HG03103 (cell line): ENCODE results near the gene AUH.
A peak's percentile ranks its signal among the peaks of the same experiment; 100 is the strongest.
"Not testable (repeated sequence)": the region's sequence is repeated elsewhere in the genome, so short reads cannot be mapped to it uniquely, and the experiment has no call there.

ENCODE experiments used
- ATAC-seq: cut with Tn5 transposase; IDR thresholded peaks from one replicate; pipeline ENCODE4 v1.9.1; 2021; ENCODE audit warnings: low read depth; ENCODE audit not compliant: unreplicated experiment

Gene AUH

GRCh38 chr9:91214867-91215266 lies 146.9 kb downstream of the AUH start:
- ATAC-seq = no peak

- ATAC-seq = no peak
These were observed 147.6 kb downstream of the AUH start for GRCh38 chr9:91214086-91214485.

- ATAC-seq = no peak
These were observed 149.0 kb downstream of the AUH start for GRCh38 chr9:91212596-91213243.

DNA sequence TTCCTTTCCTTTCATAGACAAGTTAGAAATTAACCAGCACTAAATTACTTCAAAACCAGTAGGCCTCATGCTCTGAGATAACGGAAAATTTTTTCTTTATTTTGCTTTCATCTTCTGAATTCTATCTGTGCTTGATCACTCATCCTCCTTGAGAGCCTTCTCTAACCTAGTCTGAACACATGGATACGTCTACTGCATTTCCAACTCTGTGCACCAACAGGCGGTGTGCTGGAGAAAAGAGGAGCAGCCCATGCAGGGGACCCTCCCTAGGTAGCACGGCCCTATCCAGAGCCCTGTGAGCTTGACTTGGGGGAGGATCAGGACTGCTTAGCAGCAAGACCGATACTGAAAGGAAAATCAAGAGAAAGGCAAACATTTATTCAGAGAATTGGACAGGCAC lies 149.8 kb downstream of the AUH start:
- no peak for ATAC-seq

DNA sequence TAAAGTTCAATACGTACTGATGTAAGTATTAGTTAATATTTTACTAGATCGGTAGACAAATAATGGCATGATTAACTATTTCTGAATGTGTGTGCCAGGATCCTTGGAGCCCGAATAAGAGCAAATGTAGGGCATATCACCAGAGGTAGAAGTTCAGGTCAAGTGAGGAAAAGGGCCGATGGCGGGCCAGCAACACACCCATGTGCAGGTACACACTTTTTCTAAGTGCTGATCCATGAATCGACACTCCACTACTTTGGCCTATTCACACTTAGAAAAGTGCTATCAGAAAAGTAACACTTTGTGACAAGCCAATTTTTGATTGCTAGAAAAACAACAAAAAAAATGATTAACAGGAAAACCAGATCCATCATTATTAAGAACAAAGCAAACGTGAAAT lies 150.3 kb downstream of the AUH start:
- ATAC-seq = no peak

- no peak for ATAC-seq
These were observed 151.4 kb downstream of the AUH start for GRCh38 chr9:91210318-91210717.

DNA sequence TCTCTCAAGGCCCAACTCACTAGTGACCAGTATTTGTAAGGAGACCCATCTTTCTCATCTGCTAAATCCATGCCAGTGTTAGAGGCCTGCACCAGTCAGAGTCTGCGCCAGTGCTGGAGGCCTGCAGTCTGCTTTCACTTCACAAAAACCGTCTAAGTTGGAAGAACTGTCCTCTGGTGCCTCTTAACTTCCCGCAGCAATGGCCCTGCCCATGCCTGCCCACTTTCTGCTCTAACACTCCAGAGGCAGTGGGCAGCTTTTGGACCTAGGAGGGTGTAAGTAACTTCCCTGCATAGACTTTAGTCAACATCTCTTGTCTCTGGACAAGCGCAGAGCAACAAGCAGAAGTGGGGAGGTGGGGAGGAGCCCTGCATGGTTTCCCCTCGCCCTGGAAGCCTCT lies 152.9 kb downstream of the AUH start:
- no peak for ATAC-seq

DNA sequence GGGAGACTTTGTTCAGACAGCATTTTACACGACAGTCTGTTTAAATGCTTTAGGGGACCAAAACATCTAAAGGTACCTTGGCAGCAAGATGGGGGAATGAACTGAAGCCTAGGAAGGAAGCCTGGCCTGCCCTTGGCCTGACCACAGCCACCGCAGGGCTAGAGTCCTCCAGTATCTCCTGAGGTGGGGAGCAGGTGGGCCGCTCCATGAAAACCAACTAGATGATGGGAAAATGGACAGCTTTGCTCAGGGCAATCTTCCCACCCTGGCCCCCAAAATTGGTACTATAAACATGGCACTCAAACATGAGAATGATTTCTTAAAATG lies 153.3 kb downstream of the AUH start:
- no peak for ATAC-seq

- ATAC-seq = peak; percentile 75
These were observed 153.8 kb downstream of the AUH start for GRCh38 chr9:91207729-91208418.

- no peak for ATAC-seq
These were observed 154.4 kb downstream of the AUH start for GRCh38 chr9:91207397-91207728.

DNA sequence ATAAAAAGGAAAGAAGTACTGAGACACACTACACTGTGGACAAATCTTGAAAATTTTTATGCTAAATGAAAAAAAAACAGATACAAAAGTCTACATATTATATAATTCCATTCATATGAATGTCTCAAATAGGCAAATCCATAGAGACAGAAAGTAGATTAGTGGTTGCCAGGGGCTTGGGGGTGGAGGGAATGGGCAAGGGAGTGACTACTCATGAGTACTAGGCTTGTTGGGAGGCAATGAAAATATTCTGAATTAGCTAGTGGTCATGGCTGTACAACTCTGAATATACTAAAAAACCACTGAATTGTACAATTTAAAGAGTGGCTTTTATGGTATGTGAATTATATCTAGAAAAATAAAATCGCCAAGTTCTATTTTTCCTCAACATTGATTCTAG lies 154.9 kb downstream of the AUH start:
- no peak for ATAC-seq

DNA sequence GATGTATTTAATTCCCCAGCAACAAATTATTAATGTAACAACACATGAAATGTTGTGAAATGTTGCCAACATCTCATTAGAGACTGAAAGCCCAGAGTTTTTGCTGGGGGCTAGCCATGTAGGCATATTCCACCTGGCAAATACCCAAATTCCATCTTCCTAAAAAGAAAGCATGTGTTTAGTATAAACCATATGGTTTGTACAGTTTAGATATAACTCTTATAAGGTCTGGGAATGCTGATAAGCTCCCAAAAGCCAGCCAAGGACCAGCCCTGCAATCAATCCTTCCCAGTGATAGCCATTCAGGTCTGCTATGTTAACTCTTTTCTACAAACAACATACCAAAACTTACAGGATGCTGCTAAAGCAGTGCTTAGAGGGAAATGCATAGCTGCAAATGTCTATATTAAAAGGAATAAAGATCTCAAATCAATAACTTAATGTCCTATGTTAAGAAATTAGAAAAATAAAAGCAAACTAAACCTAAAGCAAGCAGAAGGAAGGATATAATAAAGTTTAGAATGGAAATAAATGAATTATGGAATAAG lies 158.9 kb downstream of the AUH start:
- no peak for ATAC-seq

GRCh38 chr9:91200692-91201336 lies 160.9 kb downstream of the AUH start:
- no peak for ATAC-seq

DNA sequence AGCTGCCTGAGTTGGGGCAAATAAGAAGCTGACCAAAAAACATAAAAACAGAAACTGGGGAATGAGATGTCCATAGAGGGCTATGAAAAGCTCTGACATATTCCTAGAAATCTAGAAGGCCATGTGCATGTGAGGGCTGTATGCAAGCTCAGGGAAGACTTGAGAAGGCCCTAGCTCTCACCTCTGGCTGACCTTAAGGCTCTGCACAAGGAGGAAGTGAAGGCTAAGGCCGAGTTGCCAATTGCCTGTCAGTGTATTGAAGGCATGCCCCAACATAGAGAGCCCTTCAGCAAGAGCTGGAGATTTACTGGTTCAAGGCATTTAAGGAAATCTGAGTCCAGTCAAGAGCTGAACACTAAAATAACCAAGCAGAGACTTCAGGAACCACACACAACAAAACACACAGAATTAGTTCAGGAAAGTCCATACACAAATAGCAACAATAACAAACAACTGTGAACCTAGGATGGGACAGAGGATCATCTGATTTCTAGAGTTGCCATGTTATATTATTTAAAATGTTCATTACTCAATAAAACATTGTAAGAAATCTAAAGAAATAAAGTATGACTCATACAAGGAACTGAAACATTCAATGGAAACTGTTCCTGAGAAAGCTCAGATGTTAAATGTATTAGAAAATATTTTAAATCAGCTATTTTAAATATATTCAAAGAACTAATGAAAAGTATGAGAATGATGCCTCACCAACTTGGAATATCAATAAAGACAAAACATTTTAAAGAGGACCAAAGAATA lies 161.8 kb downstream of the AUH start:
- no peak for ATAC-seq

GRCh38 chr9:91198881-91199280 lies 162.8 kb downstream of the AUH start:
- not testable (repeated sequence) for ATAC-seq

DNA sequence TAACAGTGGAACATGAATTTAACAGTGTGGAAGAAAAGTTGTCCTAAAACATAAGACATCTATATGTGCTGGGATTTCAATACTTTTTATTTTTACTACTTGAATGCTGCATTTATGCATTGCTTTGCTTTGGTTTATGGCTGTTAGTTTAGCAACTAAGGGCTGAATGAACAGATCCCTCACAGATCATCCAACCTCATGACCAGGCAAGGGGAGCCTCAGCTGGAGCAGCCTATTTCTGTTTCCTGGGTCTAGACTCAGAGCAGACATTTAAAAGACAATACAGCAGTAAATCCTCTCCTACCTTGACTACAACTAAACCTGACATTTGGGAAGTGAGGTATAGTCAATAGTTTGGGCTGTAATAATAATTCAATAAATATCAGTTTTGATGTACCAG lies 163.3 kb downstream of the AUH start:
- ATAC-seq = no peak

DNA sequence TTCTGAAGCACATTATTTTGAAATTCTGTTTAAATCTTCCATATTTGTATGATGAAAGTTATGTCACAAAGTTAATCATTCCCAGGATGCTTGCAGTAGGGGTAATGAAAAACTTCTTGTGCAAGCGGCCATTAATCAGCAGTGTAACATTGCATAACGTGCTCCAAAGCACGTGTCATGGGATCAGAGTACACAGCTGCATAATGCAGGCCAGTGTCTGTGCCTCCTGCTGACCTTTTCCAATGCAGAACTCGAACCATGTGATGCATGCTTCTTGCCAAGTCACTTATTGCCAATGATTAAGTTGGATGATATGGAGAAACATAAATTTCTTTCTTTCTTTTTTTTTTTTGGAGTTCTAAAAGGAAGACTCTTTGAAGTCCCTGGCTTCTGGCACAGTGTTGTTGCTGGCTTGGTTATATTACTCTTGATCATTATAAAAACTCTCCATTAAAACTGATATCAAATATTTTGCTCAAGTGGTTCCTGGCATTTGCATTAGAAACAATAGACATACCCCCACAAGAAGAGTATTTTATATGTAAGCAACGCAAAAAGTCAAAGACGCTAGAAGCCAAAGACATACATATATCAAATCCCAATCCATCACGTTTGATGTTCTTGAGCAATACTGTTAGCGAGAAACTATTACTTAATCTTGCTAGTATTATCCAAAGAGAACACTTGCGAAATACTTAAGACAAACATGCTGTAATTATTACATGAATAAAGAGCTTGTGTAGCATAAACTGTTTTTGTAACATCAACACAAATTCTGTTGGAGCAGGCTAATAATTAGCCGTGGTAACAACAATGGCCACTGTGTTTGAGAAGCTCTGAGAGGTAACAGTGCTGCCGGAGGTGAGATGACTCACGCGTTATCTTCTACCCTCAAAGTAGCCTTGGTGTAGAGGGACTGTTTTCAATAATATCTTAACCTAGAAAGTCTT lies 164.2 kb downstream of the AUH start:
- ATAC-seq = no peak

GRCh38 chr9:91196103-91196950 lies 165.4 kb downstream of the AUH start:
- no peak for ATAC-seq

DNA sequence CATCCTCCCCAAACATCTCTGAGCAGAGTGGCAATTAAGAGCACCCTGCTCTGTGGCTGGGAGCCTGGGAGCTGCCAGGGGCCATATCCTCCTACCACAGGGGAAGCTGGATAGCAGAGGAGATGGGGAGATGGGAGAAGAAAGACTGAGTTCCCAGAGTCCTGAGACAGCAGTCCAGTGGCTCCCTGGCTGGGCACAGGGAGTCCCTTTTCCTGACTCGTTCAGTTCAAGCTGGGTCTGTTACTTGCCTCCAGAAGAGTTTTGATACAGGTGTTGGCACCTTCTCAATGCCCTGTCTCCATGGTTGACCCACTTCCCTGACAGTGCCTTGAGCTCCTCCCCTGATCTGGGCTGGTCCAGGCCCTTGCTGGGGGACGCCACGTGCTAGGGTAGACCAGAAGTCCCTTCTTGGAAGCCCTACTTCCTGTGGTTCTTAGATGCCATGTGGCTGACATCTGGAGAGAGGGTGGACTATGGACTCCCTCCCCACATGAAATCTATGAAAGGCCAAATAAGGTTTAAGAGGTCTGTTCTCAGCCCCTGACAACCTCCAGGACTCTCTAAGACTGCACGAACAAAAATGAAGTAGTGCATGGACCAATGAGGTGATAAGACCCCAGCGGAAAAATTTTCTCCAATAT lies 166.2 kb downstream of the AUH start:
- no peak for ATAC-seq
